ENCODE data around the gene ZNF462.

- TF ChIP-seq, protein P1, sequence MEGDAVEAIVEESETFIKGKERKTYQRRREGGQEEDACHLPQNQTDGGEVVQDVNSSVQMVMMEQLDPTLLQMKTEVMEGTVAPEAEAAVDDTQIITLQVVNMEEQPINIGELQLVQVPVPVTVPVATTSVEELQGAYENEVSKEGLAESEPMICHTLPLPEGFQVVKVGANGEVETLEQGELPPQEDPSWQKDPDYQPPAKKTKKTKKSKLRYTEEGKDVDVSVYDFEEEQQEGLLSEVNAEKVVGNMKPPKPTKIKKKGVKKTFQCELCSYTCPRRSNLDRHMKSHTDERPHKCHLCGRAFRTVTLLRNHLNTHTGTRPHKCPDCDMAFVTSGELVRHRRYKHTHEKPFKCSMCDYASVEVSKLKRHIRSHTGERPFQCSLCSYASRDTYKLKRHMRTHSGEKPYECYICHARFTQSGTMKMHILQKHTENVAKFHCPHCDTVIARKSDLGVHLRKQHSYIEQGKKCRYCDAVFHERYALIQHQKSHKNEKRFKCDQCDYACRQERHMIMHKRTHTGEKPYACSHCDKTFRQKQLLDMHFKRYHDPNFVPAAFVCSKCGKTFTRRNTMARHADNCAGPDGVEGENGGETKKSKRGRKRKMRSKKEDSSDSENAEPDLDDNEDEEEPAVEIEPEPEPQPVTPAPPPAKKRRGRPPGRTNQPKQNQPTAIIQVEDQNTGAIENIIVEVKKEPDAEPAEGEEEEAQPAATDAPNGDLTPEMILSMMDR (IDR thresholded peaks at IDR 0.05): no peak
- TF ChIP-seq POLR2A (IDR thresholded peaks at IDR 0.05; ENCODE audit: low read depth): no peak
- peak in 1 of 2 donors; percentile 64 for TF ChIP-seq POLR2AphosphoS5 (IDR thresholded peaks at IDR 0.05)
- no peak for TF ChIP-seq EP300 (IDR thresholded peaks at IDR 0.05)
Observed at GRCh38 chr9:106892632-106893031, 29.7 kb downstream of the ZNF462 start.

Measured in esophagus muscularis mucosa (tissue), 4 donors.